Activated T-helper 2 cell treated with anti-CD3 and anti-CD28 coated beads, Interferon-gamma antibody, Interleukin-2, Interleukin-4, amounts not matched to agents 10 μg/mL and 5 μg/mL and 100 μg/mL, durations not matched to agents 14 hours and 24 hours and 36 hours (primary cell): ENCODE measurements around the gene WFDC1. TPM values are rescaled to one million over a fixed set of nuclear protein-coding genes. Genes with fewer than 3 reads are reported as not detected.

Experiments used
- DNase-seq: peaks from one replicate; pipeline ENCODE4 v3.0.0; 2021; ENCODE audit warnings: low spot score
- H3K27ac Mint-ChIP-seq: one replicate; pipeline ENCODE4 v1.8.0; 2021; ENCODE audit warnings: mixed read lengths
- H3K27me3 Mint-ChIP-seq: one replicate; pipeline ENCODE4 v1.8.0; 2021; ENCODE audit warnings: low read depth, mixed read lengths
- H3K36me3 Mint-ChIP-seq: one replicate; pipeline ENCODE4 v1.8.0; 2021; ENCODE audit warnings: low read depth, mixed read lengths
- H3K4me1 Mint-ChIP-seq: one replicate; pipeline ENCODE4 v1.8.0; 2021; ENCODE audit warnings: low read depth, mixed read lengths
- H3K4me3 Mint-ChIP-seq: one replicate; pipeline ENCODE4 v1.8.0; 2021; ENCODE audit warnings: low read depth, mild to moderate bottlenecking, moderate library complexity, mixed read lengths
- H3K9me3 Mint-ChIP-seq: one replicate; pipeline ENCODE4 v1.8.0; 2021; ENCODE audit warnings: mixed read lengths
- intact Hi-C: fragments of 100-400 bp; cut with micrococcal nuclease; formaldehyde crosslinking; loops from one replicate; pipeline ENCODE4 v1.15.1; 2023
- total RNA-seq: library from RNA; stranded (reverse); gene quantifications from 2 replicates; pipeline ENCODE4 v1.2.3, GENCODE V29; 2022

Gene WFDC1
- total RNA-seq, 1 donor from 2014 or later = not detected

DNA sequence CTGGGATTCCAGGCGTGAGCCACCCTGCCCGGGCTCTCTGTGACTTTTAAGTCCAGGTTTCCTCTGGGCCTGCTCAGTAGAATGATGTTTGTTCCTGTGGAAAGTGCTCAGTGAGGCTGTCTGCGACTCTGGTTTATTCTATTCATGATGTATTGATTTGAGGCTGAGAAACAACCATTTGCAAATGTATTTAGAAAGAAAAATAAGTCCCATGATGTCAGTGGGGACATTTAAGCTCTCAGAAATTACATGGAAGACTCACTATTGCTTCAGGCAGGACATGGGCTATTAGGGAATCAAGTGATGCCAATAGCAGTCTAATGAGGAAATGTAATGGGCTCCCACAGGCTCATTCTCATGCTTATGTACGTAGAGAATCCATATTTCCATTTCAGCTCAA, 32.6 kb upstream of the WFDC1 start:
- no peaks in the 10 kb centered on the region for H3K36me3 Mint-ChIP-seq
- H3K4me1 Mint-ChIP-seq = no peaks in the 10 kb centered on the region
- no peak overlapping the region for H3K27ac Mint-ChIP-seq
- no peak for DNase-seq
- intact Hi-C loops = no loop called here
- no peaks in the 10 kb centered on the region for H3K27me3 Mint-ChIP-seq
- no peaks in the 10 kb centered on the region for H3K9me3 Mint-ChIP-seq
- H3K4me3 Mint-ChIP-seq = no peak overlapping the region

GRCh38 chr16:84262939-84263338, 31.7 kb upstream of the WFDC1 start:
- Mint-ChIP-seq H3K4me1 (no peaks in the 10 kb centered on the region), H3K36me3 (no peaks in the 10 kb centered on the region)
- intact Hi-C loops = no loop called here

DNA sequence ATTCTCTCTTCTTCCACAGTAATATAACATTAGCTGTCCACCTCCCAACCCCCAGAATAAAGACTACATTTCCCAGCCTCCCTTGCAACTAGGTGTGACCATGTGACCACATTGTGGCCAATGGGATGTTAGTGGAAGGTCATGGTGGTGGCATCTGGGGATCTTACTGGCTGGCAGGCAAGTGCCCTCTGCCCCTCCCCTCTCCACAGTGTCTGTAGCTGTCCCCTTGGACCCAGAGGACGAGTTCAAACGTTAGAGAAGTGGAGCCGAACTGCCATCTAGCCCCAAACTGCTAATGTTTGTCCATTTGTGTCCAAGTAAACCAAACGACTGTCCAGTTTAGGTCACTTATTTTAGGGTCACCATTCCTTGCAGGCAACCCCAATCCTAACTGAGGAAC, 28.2 kb upstream of the WFDC1 start:
- no peaks in the 10 kb centered on the region for H3K36me3 Mint-ChIP-seq
- H3K4me1 Mint-ChIP-seq = no peaks in the 10 kb centered on the region
- no peak overlapping the region for H3K4me3 Mint-ChIP-seq
- intact Hi-C loops = no loop called here
- H3K9me3 Mint-ChIP-seq = no peaks in the 10 kb centered on the region
- H3K27ac Mint-ChIP-seq = no peak overlapping the region
- peak; percentile 9 for DNase-seq
- no peaks in the 10 kb centered on the region for H3K27me3 Mint-ChIP-seq

More at GRCh38 chr16:84262939-84263338, 31.7 kb upstream of the WFDC1 start:
- H3K4me3 Mint-ChIP-seq = no peak overlapping the region
- no peak overlapping the region for H3K27ac Mint-ChIP-seq
- no peaks in the 10 kb centered on the region for H3K27me3 Mint-ChIP-seq
- no peak for DNase-seq
- H3K9me3 Mint-ChIP-seq = no peaks in the 10 kb centered on the region

- DNase-seq = no peak
- Mint-ChIP-seq H3K36me3 (no peaks in the 10 kb centered on the region), H3K4me3 (no peak overlapping the region), H3K27me3 (no peaks in the 10 kb centered on the region), H3K4me1 (no peaks in the 10 kb centered on the region), H3K9me3 (no peaks in the 10 kb centered on the region), H3K27ac (no peak overlapping the region)
- intact Hi-C loops = no loop called here
These were observed 27.3 kb upstream of the WFDC1 start for GRCh38 chr16:84267380-84267779.

DNA sequence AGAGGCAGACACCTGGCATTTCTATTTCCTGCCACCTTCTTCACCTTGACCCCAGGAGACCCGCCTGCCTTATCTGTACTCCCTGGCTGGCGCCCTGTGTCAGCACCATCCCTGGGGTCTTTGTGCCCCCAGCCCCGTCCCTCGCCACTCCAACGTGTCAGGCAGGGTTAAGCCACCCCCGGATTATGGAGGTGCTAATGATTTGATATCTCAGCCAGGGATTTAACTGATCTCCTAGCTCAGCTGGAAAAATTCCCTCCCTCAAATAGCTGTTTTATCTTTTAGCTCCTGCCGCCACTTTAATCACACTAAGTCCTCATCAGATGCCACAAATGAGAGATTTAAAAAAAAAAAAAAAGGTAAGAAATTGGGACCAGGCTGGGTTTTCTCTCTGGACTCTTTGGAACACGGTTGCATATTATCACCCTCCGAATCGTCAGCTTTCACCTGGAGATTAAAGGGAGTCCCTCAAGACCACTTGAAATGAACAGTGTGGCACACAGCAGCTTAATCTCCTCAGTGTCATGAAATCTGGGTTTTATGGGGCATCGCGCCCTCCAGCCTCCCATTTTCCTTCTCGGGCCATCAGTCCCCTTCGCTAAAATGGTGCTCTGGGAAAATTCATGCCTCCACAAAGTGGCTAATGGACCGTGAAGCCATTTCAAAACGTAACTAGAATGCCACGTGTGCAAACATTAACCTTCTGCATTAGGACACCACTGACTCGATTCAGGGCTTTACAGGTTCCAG, 26.2 kb upstream of the WFDC1 start:
- Mint-ChIP-seq H3K4me3 (no peak overlapping the region), H3K27me3 (no peaks in the 10 kb centered on the region), H3K4me1 (no peaks in the 10 kb centered on the region), H3K27ac (no peak overlapping the region), H3K36me3 (no peaks in the 10 kb centered on the region), H3K9me3 (no peaks in the 10 kb centered on the region)
- intact Hi-C loops = no loop called here
- no peak for DNase-seq

DNA sequence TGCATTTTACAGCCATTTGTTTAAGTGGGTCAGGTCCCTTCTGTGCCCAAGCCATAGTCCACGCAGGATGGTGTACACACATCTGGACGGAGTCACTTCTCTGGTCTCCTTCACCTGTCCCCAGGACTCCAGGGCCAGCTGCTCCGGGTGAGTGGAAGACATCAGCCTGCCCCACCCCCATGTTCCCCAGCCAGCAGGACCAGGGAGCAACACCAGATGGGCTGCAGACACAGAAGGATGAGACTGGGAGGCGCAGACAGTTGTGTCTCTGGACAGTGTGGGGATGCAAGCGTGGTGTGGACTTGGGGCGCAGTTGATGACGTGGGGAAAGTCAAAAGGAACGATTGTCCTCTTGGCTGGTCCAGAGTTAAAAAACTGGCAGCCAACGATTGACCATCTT, 24.6 kb upstream of the WFDC1 start:
- Mint-ChIP-seq H3K4me3 (no peak overlapping the region), H3K27ac (no peak overlapping the region), H3K36me3 (no peaks in the 10 kb centered on the region), H3K9me3 (no peaks in the 10 kb centered on the region), H3K27me3 (no peaks in the 10 kb centered on the region), H3K4me1 (no peaks in the 10 kb centered on the region)
- no peak for DNase-seq
- intact Hi-C loops = no loop called here

GRCh38 chr16:84270531-84270930, 24.1 kb upstream of the WFDC1 start:
- intact Hi-C loops = no loop called here
- H3K4me3 Mint-ChIP-seq = no peak overlapping the region
- H3K27me3 Mint-ChIP-seq = no peaks in the 10 kb centered on the region
- no peaks in the 10 kb centered on the region for H3K36me3 Mint-ChIP-seq
- no peak for DNase-seq
- H3K4me1 Mint-ChIP-seq = no peaks in the 10 kb centered on the region
- H3K27ac Mint-ChIP-seq = no peak overlapping the region
- H3K9me3 Mint-ChIP-seq = no peaks in the 10 kb centered on the region

DNA sequence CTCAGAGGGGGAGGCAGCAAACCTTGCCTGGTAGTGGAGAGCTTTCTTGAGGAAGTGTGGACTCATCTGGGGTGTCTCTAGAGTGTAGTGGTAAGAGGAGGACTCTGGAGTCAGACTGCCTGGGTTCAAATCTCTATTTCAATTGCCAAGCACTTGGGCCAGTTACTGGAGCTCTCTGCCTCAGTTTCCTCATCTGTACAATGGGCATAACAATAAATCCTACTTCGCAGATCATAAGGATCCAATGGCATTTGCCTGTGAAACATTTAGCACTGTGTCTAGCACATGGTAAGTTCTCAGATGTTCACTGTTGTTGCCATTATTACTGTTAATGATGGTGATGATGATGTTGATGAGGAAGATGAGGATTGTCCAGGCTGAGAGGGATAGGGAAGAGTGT, 23.6 kb upstream of the WFDC1 start:
- DNase-seq = no peak
- Mint-ChIP-seq H3K4me3 (no peak overlapping the region), H3K4me1 (no peaks in the 10 kb centered on the region), H3K27me3 (no peaks in the 10 kb centered on the region), H3K27ac (no peak overlapping the region), H3K36me3 (no peaks in the 10 kb centered on the region), H3K9me3 (no peaks in the 10 kb centered on the region)
- intact Hi-C loops = no loop called here

GRCh38 chr16:84271866-84272265, 22.8 kb upstream of the WFDC1 start:
- H3K4me1 Mint-ChIP-seq = no peaks in the 10 kb centered on the region
- no peaks in the 10 kb centered on the region for H3K9me3 Mint-ChIP-seq
- H3K36me3 Mint-ChIP-seq = no peaks in the 10 kb centered on the region
- no peak overlapping the region for H3K4me3 Mint-ChIP-seq
- H3K27ac Mint-ChIP-seq = no peak overlapping the region
- intact Hi-C loops = no loop called here
- DNase-seq = no peak
- no peaks in the 10 kb centered on the region for H3K27me3 Mint-ChIP-seq

DNA sequence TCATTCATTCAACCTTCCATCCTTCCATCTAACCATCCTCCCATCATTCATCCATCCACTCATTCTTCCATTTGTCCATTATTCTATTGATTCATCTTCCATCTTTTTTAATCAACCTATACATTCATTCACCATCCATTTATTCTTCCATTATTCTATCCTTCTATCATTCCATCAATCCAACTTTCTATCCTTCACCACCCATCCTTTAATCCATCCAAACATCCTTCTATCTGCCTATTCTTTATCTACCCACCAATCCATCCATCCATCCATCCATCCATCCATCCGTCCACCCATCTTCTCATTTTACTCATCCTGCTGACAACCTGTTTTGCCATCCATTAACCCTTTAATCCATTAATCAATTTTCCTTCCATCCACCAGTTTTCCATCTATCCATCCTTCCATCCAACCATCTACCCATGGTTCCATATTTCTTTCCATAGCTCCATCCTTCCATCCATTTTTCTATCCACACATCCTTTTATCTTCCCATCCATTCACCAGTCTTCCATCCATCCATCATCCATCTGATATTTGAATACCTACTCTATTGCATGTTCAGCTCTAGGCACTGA, 21.8 kb upstream of the WFDC1 start:
- no peaks in the 10 kb centered on the region for H3K4me1 Mint-ChIP-seq
- H3K27me3 Mint-ChIP-seq = peaks cover 1% of the 10 kb centered on the region
- intact Hi-C loops = no loop called here

DNA sequence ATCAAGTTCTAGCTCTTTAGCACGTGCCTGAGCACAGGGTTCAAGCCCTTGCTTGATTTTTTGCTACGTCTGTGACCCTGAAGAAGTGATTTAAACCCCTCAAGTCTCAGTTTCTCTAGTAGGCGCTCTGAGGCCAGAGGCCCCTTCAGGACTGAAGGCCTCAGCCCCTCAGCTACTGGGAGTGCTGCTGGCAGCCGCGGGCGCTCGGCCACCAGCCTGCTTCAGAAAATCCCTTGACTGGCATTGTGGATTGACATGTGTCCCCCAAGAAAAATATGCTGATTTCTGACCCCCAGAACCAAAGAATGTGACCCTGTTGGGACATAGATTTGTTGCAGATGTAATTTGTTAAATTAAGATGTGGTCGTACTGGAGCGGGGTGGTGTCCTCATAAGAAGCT, 20.2 kb upstream of the WFDC1 start:
- intact Hi-C loops = no loop called here
- H3K4me1 Mint-ChIP-seq = no peaks in the 10 kb centered on the region
- no peaks in the 10 kb centered on the region for H3K9me3 Mint-ChIP-seq
- peaks cover 3% of the 10 kb centered on the region for H3K27me3 Mint-ChIP-seq
- H3K36me3 Mint-ChIP-seq = no peaks in the 10 kb centered on the region
- H3K27ac Mint-ChIP-seq = no peak overlapping the region
- DNase-seq = no peak
- no peak overlapping the region for H3K4me3 Mint-ChIP-seq

More for the DNA sequence above, 21.8 kb upstream of the WFDC1 start:
- Mint-ChIP-seq H3K27ac (no peak overlapping the region), H3K36me3 (no peaks in the 10 kb centered on the region), H3K4me3 (no peak overlapping the region), H3K9me3 (no peaks in the 10 kb centered on the region)
- DNase-seq = no peak

DNA sequence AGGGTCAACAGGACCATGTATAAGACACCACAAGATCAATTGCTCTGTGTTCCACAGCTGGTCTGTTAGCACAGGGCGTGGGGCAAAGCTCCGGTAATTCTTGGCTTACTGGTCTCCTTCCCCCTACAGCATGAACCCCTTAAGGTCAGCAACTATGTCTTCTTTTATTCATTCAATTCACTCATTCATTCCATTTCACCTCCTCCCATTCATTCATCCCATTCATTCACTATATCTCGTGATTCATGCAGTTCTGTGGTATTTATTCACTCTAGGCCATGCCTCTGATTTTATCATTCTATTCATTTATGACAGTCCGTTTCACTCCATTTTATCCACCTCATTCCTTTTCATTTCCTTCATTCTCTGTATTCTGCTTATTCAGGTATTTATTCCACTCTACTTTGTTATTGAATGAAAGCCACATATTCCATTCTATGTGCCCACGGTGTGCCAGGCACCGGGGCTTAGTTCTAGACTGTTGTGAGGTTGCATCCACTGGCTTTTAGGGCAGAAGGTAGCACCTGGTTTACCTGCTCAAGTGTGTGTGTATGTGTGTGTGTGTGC, 19.0 kb upstream of the WFDC1 start:
- peaks cover 3% of the 10 kb centered on the region for H3K27me3 Mint-ChIP-seq
- intact Hi-C loops = no loop called here
- H3K4me1 Mint-ChIP-seq = no peaks in the 10 kb centered on the region

GRCh38 chr16:84277244-84277823, 17.3 kb upstream of the WFDC1 start:
- Mint-ChIP-seq H3K27me3 (peaks cover 3% of the 10 kb centered on the region), H3K9me3 (no peaks in the 10 kb centered on the region), H3K4me3 (no peak overlapping the region), H3K36me3 (no peaks in the 10 kb centered on the region), H3K4me1 (no peaks in the 10 kb centered on the region), H3K27ac (no peak overlapping the region)
- intact Hi-C loops = loop anchor here (1.0 kb wide), 2 partner anchors 207 to 229 kb away; no protein-coding TSS in a partner anchor
- peak; percentile 57 for DNase-seq

More for the DNA sequence above, 19.0 kb upstream of the WFDC1 start:
- Mint-ChIP-seq H3K4me3 (no peak overlapping the region), H3K9me3 (no peaks in the 10 kb centered on the region), H3K27ac (no peak overlapping the region), H3K36me3 (no peaks in the 10 kb centered on the region)
- no peak for DNase-seq
